HCEC 1CT (cell line): ENCODE results near the gene SOX10.

Experiments
- DNase-seq: peaks from one replicate; pipeline ENCODE4 v3.0.0-alpha.2; 2017

Gene SOX10

DNA sequence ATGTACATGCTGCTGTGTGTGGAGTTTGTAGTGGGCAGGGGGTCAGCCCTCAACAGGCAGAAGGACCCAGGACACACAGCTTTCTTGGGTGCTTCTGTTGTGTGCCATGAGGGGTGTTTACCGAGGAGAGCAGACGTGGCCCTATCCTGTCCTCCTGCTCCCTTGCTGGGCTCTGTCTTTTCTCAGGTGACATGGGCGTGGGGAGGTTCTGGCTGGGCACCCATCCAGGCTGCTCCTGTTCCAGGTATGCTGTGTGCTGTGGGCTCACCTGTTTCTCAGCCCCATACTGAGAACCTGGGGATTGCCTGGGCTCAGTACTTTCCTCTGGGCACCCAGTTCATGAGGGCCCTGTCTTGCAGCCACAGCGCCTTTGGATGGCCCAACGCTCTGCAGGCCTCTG is 55.0 kb downstream of the SOX10 start:
- DNase-seq: no peak

DNA sequence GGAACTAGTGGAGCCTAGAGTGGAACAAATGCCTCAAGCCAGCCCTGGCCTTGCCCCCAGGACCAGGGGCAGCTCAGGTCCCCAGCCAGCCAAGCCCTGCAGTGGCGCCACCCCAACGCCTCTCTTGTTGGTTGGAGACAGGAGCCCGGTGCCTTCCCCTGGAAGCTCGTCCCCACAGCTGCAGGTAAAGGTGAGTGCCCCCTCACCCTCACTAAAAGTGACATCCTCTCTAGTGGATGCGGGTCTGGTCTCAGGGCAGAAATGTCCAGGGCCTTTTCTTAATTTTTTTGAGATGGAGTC is 56.8 kb downstream of the SOX10 start:
- DNase-seq: no peak

GRCh38 chr22:37926771-37927636 is 57.4 kb downstream of the SOX10 start:
- no peak for DNase-seq

DNA sequence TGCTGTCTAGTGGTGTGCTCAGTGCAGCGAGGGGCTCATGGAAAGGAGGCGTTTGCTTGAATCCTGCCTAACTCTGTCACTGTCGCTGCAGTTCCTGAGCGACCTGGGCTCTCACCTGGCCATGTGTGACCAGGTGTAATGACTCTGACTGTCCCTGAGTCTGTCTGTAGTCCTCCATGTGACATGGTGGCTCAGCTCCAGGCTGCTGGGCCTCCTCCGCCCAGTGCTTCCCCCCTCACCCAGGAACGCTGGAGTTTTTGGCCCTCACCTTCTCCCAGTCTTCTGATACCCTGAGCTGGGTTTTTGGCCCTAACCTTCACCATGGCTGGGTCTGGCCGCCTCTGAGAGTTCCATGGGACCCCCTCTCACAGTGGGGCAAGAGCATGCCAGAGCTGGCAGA is 58.0 kb downstream of the SOX10 start:
- DNase-seq: no peak

- no peak for DNase-seq
These were observed 58.6 kb downstream of the SOX10 start for GRCh38 chr22:37925767-37926166.

- DNase-seq: no peak
These were observed 59.0 kb downstream of the SOX10 start for GRCh38 chr22:37925330-37925729.

DNA sequence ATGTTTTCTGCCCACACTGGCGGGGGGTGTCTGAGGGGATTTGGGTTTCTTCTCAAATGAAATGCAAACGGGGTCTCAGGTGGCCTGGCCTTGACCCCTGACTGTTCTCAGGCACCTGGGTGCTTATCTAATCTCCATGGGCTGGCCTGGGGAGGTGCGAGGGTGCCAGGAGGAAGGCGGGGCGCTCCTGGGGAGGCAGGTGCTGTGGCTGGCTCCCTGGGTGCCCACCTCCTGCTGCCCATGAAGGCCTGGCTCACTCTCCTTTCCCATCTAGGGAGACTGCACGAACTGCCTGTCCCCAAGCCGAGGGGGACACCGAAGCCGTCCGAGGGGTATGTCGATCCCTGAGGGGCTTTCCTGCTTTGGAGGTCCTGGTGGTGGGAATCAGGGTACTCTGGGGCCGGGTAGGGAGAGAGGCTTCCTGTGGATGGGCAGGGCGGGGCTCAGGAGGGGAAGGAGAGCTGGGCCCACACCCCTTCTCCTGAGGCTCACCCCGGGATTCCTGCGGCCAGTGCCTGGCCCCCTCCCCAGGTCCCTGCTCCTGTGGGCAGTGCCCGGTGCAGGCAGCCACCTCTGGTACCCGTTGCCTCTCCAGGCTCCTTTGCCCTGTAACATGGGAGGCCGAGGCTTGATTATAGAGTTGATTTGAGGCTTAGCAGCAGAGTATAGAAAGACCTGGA is 59.8 kb downstream of the SOX10 start:
- DNase-seq: no peak

GRCh38 chr22:37923927-37924326 is 60.4 kb downstream of the SOX10 start:
- DNase-seq: no peak
